HepG2 (cell line): Measurements from ENCODE around the gene CACNA2D3. TPM values are rescaled to one million over a fixed set of nuclear protein-coding genes. Genes with fewer than 3 reads are reported as not detected.

Experiments used
- ATAC-seq: fragments of 200-7000 bp; cut with Tn5 transposase; 3 replicates; pipeline ENCODE4 v1.9.1; 2020; ENCODE audit warnings: mild to moderate bottlenecking, moderate library complexity
- BruUV-seq: library from RNA; stranded (reverse); fragments of 400-500 nt; replicated peaks from 2 replicates; lab custom pipeline; 2021; lab: Mats Ljungman, UMichigan
- CTCF ChIA-PET: fragments of 300-600 bp; formaldehyde crosslinking; extraction: SDS; loops from one replicate; lab custom pipeline; 2021; ENCODE audit warnings: low total read pairs, inconsistent platforms, low intra/inter-chr PET ratio; lab: Yijun Ruan, JAX
- POLR2A ChIA-PET: fragments of 350-600 bp; sonication (Branson Sonifier 250); formaldehyde crosslinking; loops from one replicate; lab custom pipeline; 2020; ENCODE audit warnings: antibody characterized with exemption, inconsistent platforms; lab: Yijun Ruan, JAX
- DNase-seq: peaks from one replicate; pipeline ENCODE4 v3.0.0-alpha.2; 2015; ENCODE audit warnings: low spot score
- FAIRE-seq: peaks from 3 replicates; lab custom pipeline; 2011; peaks lifted over from hg19 to GRCh38; lab: Jason Lieb, UNC
- H2AFZ ChIP-seq: one replicate; pipeline ENCODE4 v1.6.1; 2011; ENCODE audit warnings: low read length, inconsistent platforms
- H3K27ac ChIP-seq: fragments of 300-600 bp; 3 replicates; pipeline ENCODE4 v1.8.0; 2011; ENCODE audit warnings: mixed run types, mild to moderate bottlenecking, mixed read lengths, low read length, inconsistent platforms; ENCODE audit not compliant: insufficient read depth; ENCODE audit errors: extremely low read length
- H3K27me3 ChIP-seq, 2 experiments: fragments of 200-600 bp in 1 of 2; 2 replicates in 1 of 2; 3 replicates in 1 of 2; pipeline versions ENCODE4 v1.6.0 to v1.8.0; 2011; ENCODE audit warnings: low read length in 2 of 2, mild to moderate bottlenecking in 2 of 2, moderate library complexity in 2 of 2, inconsistent platforms in 1 of 2; ENCODE audit not compliant: insufficient read depth in 2 of 2, control insufficient read depth in 1 of 2
- H3K36me3 ChIP-seq, 2 experiments: fragments of 200-600 bp in 1 of 2; replicated peaks in 1 of 2; 2 replicates in 1 of 2; 3 replicates in 1 of 2; pipeline versions ENCODE4 v1.5.1 to v1.8.0; 2011; ENCODE audit warnings: low read length in 2 of 2, inconsistent platforms in 1 of 2; ENCODE audit not compliant: insufficient read depth in 2 of 2, control insufficient read depth in 1 of 2
- H3K4me1 ChIP-seq: 2 replicates; pipeline ENCODE4 v1.5.1; 2012; ENCODE audit warnings: low read length, inconsistent platforms; ENCODE audit not compliant: insufficient read depth
- H3K4me2 ChIP-seq: 2 replicates; pipeline ENCODE4 v1.6.0; 2011; ENCODE audit warnings: low read depth, low read length, inconsistent platforms
- H3K4me3 ChIP-seq, 3 experiments: fragments of 200-600 bp in 1 of 3; sonication (generic), shearing (Covaris generic) in 1 of 3; replicated peaks in 1 of 3; 2 replicates each; pipeline ENCODE4 v1.5.1; 2011 to 2016; ENCODE audit warnings: low read length in 3 of 3, inconsistent platforms in 2 of 3, low read depth in 2 of 3, mild to moderate bottlenecking in 2 of 3, control low read depth in 1 of 3, mixed read lengths in 1 of 3; ENCODE audit not compliant: insufficient read depth in 1 of 3
- H3K79me2 ChIP-seq: one replicate; pipeline ENCODE4 v1.6.1; 2011; ENCODE audit warnings: low read length, inconsistent platforms; ENCODE audit not compliant: insufficient read depth
- H3K9ac ChIP-seq: 2 replicates; pipeline ENCODE4 v1.6.0; 2011; ENCODE audit warnings: mild to moderate bottlenecking, low read depth, low read length, inconsistent platforms; ENCODE audit not compliant: insufficient read depth
- H3K9me3 ChIP-seq: 2 replicates; pipeline ENCODE4 v1.5.1; 2012; ENCODE audit warnings: mild to moderate bottlenecking, low read length
- H4K20me1 ChIP-seq: 2 replicates; pipeline ENCODE4 v1.6.0; 2011; ENCODE audit warnings: inconsistent platforms, mild to moderate bottlenecking, low read length, moderate library complexity; ENCODE audit not compliant: insufficient read depth
- ESRRA ChIP-seq: sonication (generic); formaldehyde crosslinking; IDR thresholded peaks from 2 replicates; pipeline ENCODE4 v1.5.1; 2020; ENCODE audit warnings: mild to moderate bottlenecking, low read depth, missing genetic modification reagents
- FOSL2 ChIP-seq: sonication (generic); formaldehyde crosslinking; IDR thresholded peaks from 2 replicates; pipeline ENCODE4 v1.4.0; 2020; ENCODE audit warnings: missing genetic modification reagents
- KLF6 ChIP-seq: IDR thresholded peaks from 2 replicates; pipeline ENCODE4 v1.8.0; 2016; ENCODE audit warnings: missing biosample characterization, missing genetic modification reagents
- PAF1 ChIP-seq: IDR thresholded peaks from 2 replicates; pipeline ENCODE4 v1.6.1; 2016; ENCODE audit warnings: missing genetic modification reagents, missing compliant biosample characterization
- PRMT3 ChIP-seq: sonication (generic); formaldehyde crosslinking; IDR thresholded peaks from 2 replicates; pipeline ENCODE4 v1.8.1; 2022; ENCODE audit warnings: low read depth, mild to moderate bottlenecking, moderate library complexity, missing genetic modification reagents, borderline replicate concordance
- RNF2 ChIP-seq: fragments of 450-650 bp; conservative IDR thresholded peaks from 2 replicates; pipeline ENCODE4 v1.6.1; 2016; ENCODE audit warnings: low read depth
- SKIL ChIP-seq: sonication (generic); formaldehyde crosslinking; IDR thresholded peaks from 2 replicates; pipeline ENCODE4 v1.8.0; 2022; ENCODE audit warnings: missing genetic modification reagents, mild to moderate bottlenecking, moderate library complexity, borderline replicate concordance
- TBL1XR1 ChIP-seq: fragments of 150-350 bp; IDR thresholded peaks from 2 replicates; pipeline ENCODE4 v1.6.1; 2014; ENCODE audit warnings: borderline replicate concordance, low read length; ENCODE audit not compliant: partially characterized antibody
- XRCC5 ChIP-seq: fragments of 200-400 bp; formaldehyde crosslinking; optimal IDR thresholded peaks from 2 replicates; pipeline ENCODE3; 2017; ENCODE audit warnings: mild to moderate bottlenecking, low read length
- ZFP36L2 ChIP-seq: sonication (generic); formaldehyde crosslinking; IDR thresholded peaks from 2 replicates; pipeline ENCODE4 v1.4.0; 2020; ENCODE audit warnings: missing genetic modification reagents
- ZNF124 ChIP-seq: sonication (generic); formaldehyde crosslinking; IDR thresholded peaks from 2 replicates; pipeline ENCODE4 v1.4.0; 2020; ENCODE audit warnings: missing genetic modification reagents
- ZNF777 ChIP-seq: sonication (generic); formaldehyde crosslinking; IDR thresholded peaks from 2 replicates; pipeline ENCODE4 v1.4.0; 2020; ENCODE audit warnings: missing genetic modification reagents
- ZSCAN21 ChIP-seq: sonication (generic); formaldehyde crosslinking; IDR thresholded peaks from 2 replicates; pipeline ENCODE4 v1.8.0; 2022; ENCODE audit warnings: mild to moderate bottlenecking, missing genetic modification reagents, moderate library complexity, borderline replicate concordance
- WGBS: methylation state at CpG from one replicate; pipeline ENCODE4 v1.1.6; 2017; ENCODE audit warnings: low lambda C conversion rate; 5-methylcytosine and 5-hydroxymethylcytosine counted together
- in situ Hi-C: cut with HindIII; loops from 2 replicates; pipeline ENCODE4 v1.10.0; 2017; ENCODE audit warnings: low pct_unique_long_range_greater_than_20kb; ENCODE audit not compliant: extremely low pct_ligation_motif_present
- intact Hi-C: fragments of 100-400 bp; cut with micrococcal nuclease; formaldehyde crosslinking; loops from one replicate; pipeline ENCODE4 v1.10.0; 2022; ENCODE audit not compliant: unreplicated experiment
- polyA plus RNA-seq, 8 experiments: library from polyadenylated mRNA; depleted of rRNA in 3 of 8; stranded (reverse) in 7 of 8; unstranded in 1 of 8; fragments of >200 nt; fragmentation: Illumina TruSeq in 4 of 8; extraction: Trizol in 4 of 8; gene quantifications; 2 replicates each; pipeline versions ENCODE4 v1.2.1 to v1.2.3, GENCODE V29; 2011 to 2016; ENCODE audit warnings: low read depth in 4 of 8, missing spikeins in 1 of 8, mixed read lengths in 1 of 8; ENCODE audit not compliant: insufficient read depth in 1 of 8
- total RNA-seq, 5 experiments: library from RNA; depleted of rRNA; stranded (reverse); fragments of >200 nt; fragmentation: Illumina TruSeq; extraction: Trizol; gene quantifications; 2 replicates each; pipeline ENCODE4 v1.2.3, GENCODE V29; 2016; ENCODE audit warnings: low read depth in 1 of 5

Gene CACNA2D3
- total and polyA plus RNA-seq, 2 of the 13 experiments (the other 11 are each of a cell fraction or from before 2014, with no cell fraction given), result not detected

GRCh38 chr3:55061720-55062034 lies 939.3 kb downstream of the CACNA2D3 start:
- Histone ChIP-seq H3K4me3 (no peak overlapping the region), H3K4me1 (no peaks in the 10 kb centered on the region), H3K36me3 (no peaks in the 10 kb centered on the region), H2AFZ (no peak overlapping the region), H3K27me3 (no peaks in the 10 kb centered on the region), H4K20me1 (no peaks in the 10 kb centered on the region), H3K9ac (no peak overlapping the region), H3K9me3 (no peaks in the 10 kb centered on the region), H3K27ac (no peak overlapping the region), H3K4me2 (no peak overlapping the region), H3K79me2 (no peaks in the 10 kb centered on the region)
- in situ Hi-C loops (no loop called here), intact Hi-C loops (no loop called here)
- BruUV-seq, result no TSS peak
- ATAC-seq, result no peak
- 25% methylated on average over 2 of the region's 2 CpGs for WGBS
- no peak for FAIRE-seq
- DNase-seq, result no peak
- TF ChIP-seq ZNF124 (CRISPR knock-in tag), result no peak
- POLR2A ChIA-PET, result no interaction called here
- CTCF ChIA-PET, result no interaction called here

DNA sequence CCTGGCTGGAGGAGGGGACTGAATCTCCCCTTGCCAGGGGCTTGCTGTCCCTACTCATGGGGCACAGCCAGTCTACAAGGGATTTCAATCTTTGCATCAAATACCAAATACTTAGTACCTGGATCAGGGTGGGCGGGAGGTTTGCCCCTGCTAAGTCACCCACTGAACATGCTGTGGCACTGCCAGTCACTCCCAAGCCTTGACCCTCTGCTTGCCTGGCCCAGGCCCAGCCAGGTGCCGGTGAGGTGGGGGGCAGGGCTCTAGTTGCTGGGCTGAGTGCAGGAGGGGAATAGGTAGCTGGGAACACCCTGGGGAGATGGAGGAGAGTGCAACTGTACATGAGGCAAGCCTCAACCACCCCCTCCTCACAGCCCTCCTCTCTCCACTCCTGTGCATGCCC lies 941.8 kb downstream of the CACNA2D3 start:
- DNase-seq (no peak), FAIRE-seq (no peak), ATAC-seq (no peak)
- H3K4me2 ChIP-seq, result no peak overlapping the region
- TF ChIP-seq PAF1 (no peak), SKIL (no peak), RNF2 (no peak), PRMT3 (no peak), ZFP36L2 (CRISPR knock-in tag) (no peak), ZNF777 (CRISPR knock-in tag) (no peak), KLF6 (CRISPR knock-in tag) (no peak), FOSL2 (no peak), XRCC5 (no peak), ESRRA (CRISPR knock-in tag) (no peak), TBL1XR1 (no peak), ZSCAN21 (no peak)
- no peaks in the 10 kb centered on the region for H3K9me3 ChIP-seq
- no peak overlapping the region for H3K27ac ChIP-seq
- no peaks in the 10 kb centered on the region; a peak in 1 of 5 replicates for H3K27me3 ChIP-seq
- intact Hi-C loops, result no loop called here
- no peaks in the 10 kb centered on the region for H3K36me3 ChIP-seq
- CTCF ChIA-PET, result no interaction called here
- H3K4me1 ChIP-seq, result no peaks in the 10 kb centered on the region
- POLR2A ChIA-PET, result no interaction called here
- H3K4me3 ChIP-seq, result no peak overlapping the region
- in situ Hi-C loops, result no loop called here
- BruUV-seq, result no TSS peak
- H3K9ac ChIP-seq, result no peak overlapping the region
- no peaks in the 10 kb centered on the region for H4K20me1 ChIP-seq
- WGBS, result 0% methylated on average over 1 of the region's 2 CpGs
- H3K79me2 ChIP-seq, result no peaks in the 10 kb centered on the region
- H2AFZ ChIP-seq, result no peak overlapping the region
